PC-3 (cell line): Measurements from ENCODE around the gene ARHGEF26.

Experiments
- CTCF ChIP-seq: fragments of 300-600 bp; sonication (generic); conservative IDR thresholded peaks from 2 replicates; pipeline ENCODE4 v1.5.1; 2017; ENCODE audit warnings: antibody characterized with exemption, low read depth, mild to moderate bottlenecking, low read length
- EZH2 ChIP-seq: fragments of 300-600 bp; sonication (generic); IDR thresholded peaks from one replicate; pipeline ENCODE4 v1.6.1; 2017; ENCODE audit warnings: antibody characterized with exemption, mild to moderate bottlenecking, low read length; ENCODE audit not compliant: unreplicated experiment

- no peak for TF ChIP-seq CTCF
- no peak for TF ChIP-seq EZH2
Observed at GRCh38 chr3:154223519-154223918, 102.3 kb downstream of the ARHGEF26 start.
